ENCODE results near the gene PARP9.

The PARP9 gene

GRCh38 chr3:122587572-122587971 is 23.5 kb upstream of the PARP9 start:
- no peak overlapping the region for H3K9ac ChIP-seq
- no peak for TF ChIP-seq CTCF (conservative IDR thresholded peaks at IDR 0.05; ENCODE audit: low read depth, low read length)
- no peaks in the 10 kb centered on the region for H3K36me3 ChIP-seq (ENCODE audit: insufficient read depth)
- no peaks in the 10 kb centered on the region for H3K27me3 ChIP-seq (ENCODE audit: insufficient read depth, low read depth)
- no peaks in the 10 kb centered on the region for H3K4me1 ChIP-seq (ENCODE audit: low read depth, poor library complexity, severe bottlenecking)
- H3K4me3 ChIP-seq (IDR thresholded peaks at IDR 0.05; ENCODE audit: insufficient read depth, low read depth, low read length): no peak overlapping the region
- no peak overlapping the region for H3K4me2 ChIP-seq
- no peak overlapping the region for H2AFZ ChIP-seq (ENCODE audit: low read depth)
- no peaks in the 10 kb centered on the region for H3K79me2 ChIP-seq (ENCODE audit: insufficient read depth, low read depth)
- no peaks in the 10 kb centered on the region for H4K20me1 ChIP-seq (ENCODE audit: insufficient read depth)
- no peak overlapping the region for H3K27ac ChIP-seq

- no peak overlapping the region for H3K27ac ChIP-seq
- no peaks in the 10 kb centered on the region for H3K27me3 ChIP-seq (ENCODE audit: insufficient read depth, low read depth)
- H3K79me2 ChIP-seq (ENCODE audit: insufficient read depth, low read depth): no peaks in the 10 kb centered on the region
- no peak overlapping the region for H2AFZ ChIP-seq (ENCODE audit: low read depth)
- no peak overlapping the region for H3K4me3 ChIP-seq (IDR thresholded peaks at IDR 0.05; ENCODE audit: insufficient read depth, low read depth, low read length)
- no peak overlapping the region for H3K4me2 ChIP-seq
- no peaks in the 10 kb centered on the region for H4K20me1 ChIP-seq (ENCODE audit: insufficient read depth)
- H3K9ac ChIP-seq: no peak overlapping the region
- no peaks in the 10 kb centered on the region for H3K4me1 ChIP-seq (ENCODE audit: low read depth, poor library complexity, severe bottlenecking)
- no peaks in the 10 kb centered on the region for H3K36me3 ChIP-seq (ENCODE audit: insufficient read depth)
- no peak for TF ChIP-seq CTCF (conservative IDR thresholded peaks at IDR 0.05; ENCODE audit: low read depth, low read length)
Observed at GRCh38 chr3:122586773-122587485, 22.8 kb upstream of the PARP9 start.

GRCh38 chr3:122586098-122586497 is 22.0 kb upstream of the PARP9 start:
- H2AFZ ChIP-seq (ENCODE audit: low read depth): no peak overlapping the region
- H3K4me2 ChIP-seq: no peak overlapping the region
- no peak overlapping the region for H3K4me3 ChIP-seq (IDR thresholded peaks at IDR 0.05; ENCODE audit: insufficient read depth, low read depth, low read length)
- H3K36me3 ChIP-seq (ENCODE audit: insufficient read depth): no peaks in the 10 kb centered on the region
- no peaks in the 10 kb centered on the region for H3K79me2 ChIP-seq (ENCODE audit: insufficient read depth, low read depth)
- no peak overlapping the region for H3K9ac ChIP-seq
- no peak for TF ChIP-seq CTCF (conservative IDR thresholded peaks at IDR 0.05; ENCODE audit: low read depth, low read length)
- no peaks in the 10 kb centered on the region for H3K4me1 ChIP-seq (ENCODE audit: low read depth, poor library complexity, severe bottlenecking)
- no peak overlapping the region for H3K27ac ChIP-seq
- no peaks in the 10 kb centered on the region for H4K20me1 ChIP-seq (ENCODE audit: insufficient read depth)
- no peaks in the 10 kb centered on the region for H3K27me3 ChIP-seq (ENCODE audit: insufficient read depth, low read depth)

- no peak overlapping the region for H3K4me2 ChIP-seq
- no peak overlapping the region for H3K9ac ChIP-seq
- no peaks in the 10 kb centered on the region for H3K36me3 ChIP-seq (ENCODE audit: insufficient read depth)
- no peaks in the 10 kb centered on the region for H3K27me3 ChIP-seq (ENCODE audit: insufficient read depth, low read depth)
- H3K4me3 ChIP-seq (IDR thresholded peaks at IDR 0.05; ENCODE audit: insufficient read depth, low read depth, low read length): no peak overlapping the region
- TF ChIP-seq CTCF (conservative IDR thresholded peaks at IDR 0.05; ENCODE audit: low read depth, low read length): no peak
- no peak overlapping the region for H3K27ac ChIP-seq
- no peaks in the 10 kb centered on the region for H4K20me1 ChIP-seq (ENCODE audit: insufficient read depth)
- no peak overlapping the region for H2AFZ ChIP-seq (ENCODE audit: low read depth)
- no peaks in the 10 kb centered on the region for H3K4me1 ChIP-seq (ENCODE audit: low read depth, poor library complexity, severe bottlenecking)
- H3K79me2 ChIP-seq (ENCODE audit: insufficient read depth, low read depth): no peaks in the 10 kb centered on the region
Observed at GRCh38 chr3:122582390-122582789, 18.3 kb upstream of the PARP9 start.
